HepG2 (cell line): ENCODE results near the gene RIPOR1. TPM values are rescaled to one million over a fixed set of nuclear protein-coding genes. Genes with fewer than 3 reads are reported as not detected.
A peak's percentile ranks its signal among the peaks of the same experiment; 100 is the strongest.

Experiments
- HMG20B ChIP-seq: conservative IDR thresholded peaks from 2 replicates; pipeline ENCODE4 v1.6.1; 2016; ENCODE audit warnings: missing genetic modification reagents, missing compliant biosample characterization
- PITX1 ChIP-seq: sonication (generic); formaldehyde crosslinking; IDR thresholded peaks from 2 replicates; pipeline ENCODE4 v1.5.1; 2020; ENCODE audit warnings: mild to moderate bottlenecking, missing genetic modification reagents
- RBFOX2 ChIP-seq: fragments of 200-400 bp; formaldehyde crosslinking; IDR thresholded peaks from 2 replicates; pipeline ENCODE4 v1.6.1; 2017; ENCODE audit warnings: low read depth, mild to moderate bottlenecking, low read length
- RFX5 ChIP-seq: IDR thresholded peaks from 2 replicates; pipeline ENCODE4 v1.6.1; 2011; ENCODE audit warnings: low read depth, low read length, improper control_type of control experiment
- ZNF432 ChIP-seq: sonication (generic); formaldehyde crosslinking; IDR thresholded peaks from 2 replicates; pipeline ENCODE4 v1.5.0; 2020; ENCODE audit warnings: missing genetic modification reagents, mild to moderate bottlenecking, borderline replicate concordance
- ZNF713 ChIP-seq: sonication (generic); formaldehyde crosslinking; IDR thresholded peaks from 2 replicates; pipeline ENCODE4 v1.4.0; 2020; ENCODE audit warnings: mild to moderate bottlenecking, missing genetic modification reagents
- ZNF782 ChIP-seq: sonication (generic); formaldehyde crosslinking; IDR thresholded peaks from 2 replicates; pipeline ENCODE4 v1.4.0; 2020; ENCODE audit warnings: missing genetic modification reagents, mild to moderate bottlenecking, borderline replicate concordance
- polyA plus RNA-seq, 8 experiments: library from polyadenylated mRNA; depleted of rRNA in 3 of 8; stranded (reverse) in 7 of 8; unstranded in 1 of 8; fragments of >200 nt; fragmentation: Illumina TruSeq in 4 of 8; extraction: Trizol in 4 of 8; gene quantifications; 2 replicates each; pipeline versions ENCODE4 v1.2.1 to v1.2.3, GENCODE V29; 2011 to 2016; ENCODE audit warnings: low read depth in 4 of 8, missing spikeins in 1 of 8, mixed read lengths in 1 of 8; ENCODE audit not compliant: insufficient read depth in 1 of 8
- total RNA-seq, 5 experiments: library from RNA; depleted of rRNA; stranded (reverse); fragments of >200 nt; fragmentation: Illumina TruSeq; extraction: Trizol; gene quantifications; 2 replicates each; pipeline ENCODE4 v1.2.3, GENCODE V29; 2016; ENCODE audit warnings: low read depth in 1 of 5
- TF ChIP-seq, protein P1 (sequence below): sonication (generic); formaldehyde crosslinking; IDR thresholded peaks from 2 replicates; pipeline ENCODE4 v1.4.0; 2020; ENCODE audit warnings: missing genetic modification reagents
- TF ChIP-seq, protein P2 (sequence below): IDR thresholded peaks from 2 replicates; pipeline ENCODE4 v1.6.1; 2016
- TF ChIP-seq, protein P3 (sequence below), 2 experiments: sonication (generic) in 1 of 2; formaldehyde crosslinking in 1 of 2; IDR thresholded peaks; 2 replicates each; pipeline versions ENCODE4 v1.6.1 to v1.9.0; 2014 to 2022; ENCODE audit warnings: antibody characterized with exemption in 1 of 2, borderline replicate concordance in 1 of 2, inconsistent platforms in 1 of 2, low read depth in 1 of 2, missing genetic modification reagents in 1 of 2
- TF ChIP-seq, protein P4 (sequence below): sonication (generic); formaldehyde crosslinking; IDR thresholded peaks from 2 replicates; pipeline ENCODE4 v1.5.0; 2020; ENCODE audit warnings: mild to moderate bottlenecking, missing genetic modification reagents

RIPOR1 gene
- total and polyA plus RNA-seq, 2 of the 13 experiments (the other 11 are each of a cell fraction or from before 2014, with no cell fraction given): 4.6 to 8.1 TPM

DNA sequence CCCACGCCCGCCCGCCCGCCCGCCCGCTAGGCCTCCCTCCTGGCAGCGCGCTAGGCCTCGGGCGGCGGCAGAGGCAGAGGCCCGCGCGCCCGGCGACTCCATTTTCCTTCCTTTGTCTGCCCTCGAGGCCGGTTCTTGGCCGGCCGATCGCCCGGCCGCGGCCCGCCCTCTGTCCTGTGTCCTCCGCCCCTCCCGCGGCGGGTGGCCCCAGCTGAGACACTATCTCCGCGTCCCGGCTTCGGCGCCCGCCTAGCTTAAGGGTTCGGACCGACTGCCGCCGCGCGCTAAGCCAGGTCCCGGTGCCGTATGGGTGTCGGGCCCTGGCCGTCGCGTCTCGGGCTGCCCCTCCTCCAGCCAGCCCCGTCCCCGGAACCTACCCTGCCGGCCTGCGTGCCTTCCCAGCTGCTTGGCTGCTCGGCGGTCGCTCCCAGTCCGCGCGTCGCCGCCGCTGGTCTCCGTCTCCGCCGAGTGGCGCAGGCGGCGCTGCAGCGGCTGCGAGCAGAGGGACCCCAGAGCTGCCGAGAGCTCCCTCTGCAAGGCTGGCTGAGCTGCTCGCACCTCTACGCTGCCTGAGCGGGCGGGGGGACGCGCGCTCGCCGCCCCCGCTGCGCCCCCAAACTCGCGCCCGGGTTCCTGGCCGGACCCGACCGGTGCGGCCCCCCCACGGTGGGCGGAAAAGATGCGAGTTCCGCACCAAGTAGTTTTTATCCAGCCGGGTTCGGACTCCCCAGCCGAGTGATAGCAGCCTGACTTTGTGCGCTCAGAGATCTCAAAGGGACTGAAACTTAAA is 34.5 kb downstream of the RIPOR1 start (continued):
- TF ChIP-seq, protein P1, sequence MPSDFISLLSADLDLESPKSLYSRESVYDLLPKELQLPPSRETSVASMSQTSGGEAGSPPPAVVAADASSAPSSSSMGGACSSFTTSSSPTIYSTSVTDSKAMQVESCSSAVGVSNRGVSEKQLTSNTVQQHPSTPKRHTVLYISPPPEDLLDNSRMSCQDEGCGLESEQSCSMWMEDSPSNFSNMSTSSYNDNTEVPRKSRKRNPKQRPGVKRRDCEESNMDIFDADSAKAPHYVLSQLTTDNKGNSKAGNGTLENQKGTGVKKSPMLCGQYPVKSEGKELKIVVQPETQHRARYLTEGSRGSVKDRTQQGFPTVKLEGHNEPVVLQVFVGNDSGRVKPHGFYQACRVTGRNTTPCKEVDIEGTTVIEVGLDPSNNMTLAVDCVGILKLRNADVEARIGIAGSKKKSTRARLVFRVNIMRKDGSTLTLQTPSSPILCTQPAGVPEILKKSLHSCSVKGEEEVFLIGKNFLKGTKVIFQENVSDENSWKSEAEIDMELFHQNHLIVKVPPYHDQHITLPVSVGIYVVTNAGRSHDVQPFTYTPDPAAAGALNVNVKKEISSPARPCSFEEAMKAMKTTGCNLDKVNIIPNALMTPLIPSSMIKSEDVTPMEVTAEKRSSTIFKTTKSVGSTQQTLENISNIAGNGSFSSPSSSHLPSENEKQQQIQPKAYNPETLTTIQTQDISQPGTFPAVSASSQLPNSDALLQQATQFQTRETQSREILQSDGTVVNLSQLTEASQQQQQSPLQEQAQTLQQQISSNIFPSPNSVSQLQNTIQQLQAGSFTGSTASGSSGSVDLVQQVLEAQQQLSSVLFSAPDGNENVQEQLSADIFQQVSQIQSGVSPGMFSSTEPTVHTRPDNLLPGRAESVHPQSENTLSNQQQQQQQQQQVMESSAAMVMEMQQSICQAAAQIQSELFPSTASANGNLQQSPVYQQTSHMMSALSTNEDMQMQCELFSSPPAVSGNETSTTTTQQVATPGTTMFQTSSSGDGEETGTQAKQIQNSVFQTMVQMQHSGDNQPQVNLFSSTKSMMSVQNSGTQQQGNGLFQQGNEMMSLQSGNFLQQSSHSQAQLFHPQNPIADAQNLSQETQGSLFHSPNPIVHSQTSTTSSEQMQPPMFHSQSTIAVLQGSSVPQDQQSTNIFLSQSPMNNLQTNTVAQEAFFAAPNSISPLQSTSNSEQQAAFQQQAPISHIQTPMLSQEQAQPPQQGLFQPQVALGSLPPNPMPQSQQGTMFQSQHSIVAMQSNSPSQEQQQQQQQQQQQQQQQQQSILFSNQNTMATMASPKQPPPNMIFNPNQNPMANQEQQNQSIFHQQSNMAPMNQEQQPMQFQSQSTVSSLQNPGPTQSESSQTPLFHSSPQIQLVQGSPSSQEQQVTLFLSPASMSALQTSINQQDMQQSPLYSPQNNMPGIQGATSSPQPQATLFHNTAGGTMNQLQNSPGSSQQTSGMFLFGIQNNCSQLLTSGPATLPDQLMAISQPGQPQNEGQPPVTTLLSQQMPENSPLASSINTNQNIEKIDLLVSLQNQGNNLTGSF (CRISPR knock-in tag): peak; percentile 78
- TF ChIP-seq RBFOX2 (peak; percentile 90), ZNF713 (CRISPR knock-in tag) (no peak), ZNF782 (CRISPR knock-in tag) (peak; percentile 60; the same call in 1 of the 2 replicates), ZNF432 (CRISPR knock-in tag) (no peak; the same call in 1 of the 2 replicates), PITX1 (CRISPR knock-in tag) (no peak), HMG20B (CRISPR knock-in tag) (no peak), RFX5 (no peak)
- TF ChIP-seq, protein P2, sequence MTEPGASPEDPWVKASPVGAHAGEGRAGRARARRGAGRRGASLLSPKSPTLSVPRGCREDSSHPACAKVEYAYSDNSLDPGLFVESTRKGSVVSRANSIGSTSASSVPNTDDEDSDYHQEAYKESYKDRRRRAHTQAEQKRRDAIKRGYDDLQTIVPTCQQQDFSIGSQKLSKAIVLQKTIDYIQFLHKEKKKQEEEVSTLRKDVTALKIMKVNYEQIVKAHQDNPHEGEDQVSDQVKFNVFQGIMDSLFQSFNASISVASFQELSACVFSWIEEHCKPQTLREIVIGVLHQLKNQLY (CRISPR knock-in tag): no peak; the same call in 1 of the 2 replicates
- TF ChIP-seq, protein P3, sequence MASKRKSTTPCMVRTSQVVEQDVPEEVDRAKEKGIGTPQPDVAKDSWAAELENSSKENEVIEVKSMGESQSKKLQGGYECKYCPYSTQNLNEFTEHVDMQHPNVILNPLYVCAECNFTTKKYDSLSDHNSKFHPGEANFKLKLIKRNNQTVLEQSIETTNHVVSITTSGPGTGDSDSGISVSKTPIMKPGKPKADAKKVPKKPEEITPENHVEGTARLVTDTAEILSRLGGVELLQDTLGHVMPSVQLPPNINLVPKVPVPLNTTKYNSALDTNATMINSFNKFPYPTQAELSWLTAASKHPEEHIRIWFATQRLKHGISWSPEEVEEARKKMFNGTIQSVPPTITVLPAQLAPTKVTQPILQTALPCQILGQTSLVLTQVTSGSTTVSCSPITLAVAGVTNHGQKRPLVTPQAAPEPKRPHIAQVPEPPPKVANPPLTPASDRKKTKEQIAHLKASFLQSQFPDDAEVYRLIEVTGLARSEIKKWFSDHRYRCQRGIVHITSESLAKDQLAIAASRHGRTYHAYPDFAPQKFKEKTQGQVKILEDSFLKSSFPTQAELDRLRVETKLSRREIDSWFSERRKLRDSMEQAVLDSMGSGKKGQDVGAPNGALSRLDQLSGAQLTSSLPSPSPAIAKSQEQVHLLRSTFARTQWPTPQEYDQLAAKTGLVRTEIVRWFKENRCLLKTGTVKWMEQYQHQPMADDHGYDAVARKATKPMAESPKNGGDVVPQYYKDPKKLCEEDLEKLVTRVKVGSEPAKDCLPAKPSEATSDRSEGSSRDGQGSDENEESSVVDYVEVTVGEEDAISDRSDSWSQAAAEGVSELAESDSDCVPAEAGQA (IDR thresholded peaks at IDR 0.05; ENCODE audit: low read depth): no peak
- TF ChIP-seq, protein P3 (CRISPR knock-in tag; IDR thresholded peaks at IDR 0.05; ENCODE audit: borderline replicate concordance): 0 out of 2 replicates have a peak, but pooled peaks have one; percentile 82
- TF ChIP-seq, protein P4, sequence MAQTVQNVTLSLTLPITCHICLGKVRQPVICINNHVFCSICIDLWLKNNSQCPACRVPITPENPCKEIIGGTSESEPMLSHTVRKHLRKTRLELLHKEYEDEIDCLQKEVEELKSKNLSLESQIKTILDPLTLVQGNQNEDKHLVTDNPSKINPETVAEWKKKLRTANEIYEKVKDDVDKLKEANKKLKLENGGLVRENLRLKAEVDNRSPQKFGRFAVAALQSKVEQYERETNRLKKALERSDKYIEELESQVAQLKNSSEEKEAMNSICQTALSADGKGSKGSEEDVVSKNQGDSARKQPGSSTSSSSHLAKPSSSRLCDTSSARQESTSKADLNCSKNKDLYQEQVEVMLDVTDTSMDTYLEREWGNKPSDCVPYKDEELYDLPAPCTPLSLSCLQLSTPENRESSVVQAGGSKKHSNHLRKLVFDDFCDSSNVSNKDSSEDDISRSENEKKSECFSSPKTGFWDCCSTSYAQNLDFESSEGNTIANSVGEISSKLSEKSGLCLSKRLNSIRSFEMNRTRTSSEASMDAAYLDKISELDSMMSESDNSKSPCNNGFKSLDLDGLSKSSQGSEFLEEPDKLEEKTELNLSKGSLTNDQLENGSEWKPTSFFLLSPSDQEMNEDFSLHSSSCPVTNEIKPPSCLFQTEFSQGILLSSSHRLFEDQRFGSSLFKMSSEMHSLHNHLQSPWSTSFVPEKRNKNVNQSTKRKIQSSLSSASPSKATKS (CRISPR knock-in tag): no peak
